WERI-Rb-1 (cell line): ENCODE measurements around the gene RASIP1.

Experiments
- DNase-seq: peaks from one replicate; pipeline ENCODE4 v3.0.0-alpha.2; 2020
- H3K27ac ChIP-seq: fragments of 250-450 bp; sonication (Bioruptor Pico); 2 replicates; pipeline ENCODE4 v1.5.1; 2020; ENCODE audit warnings: mild to moderate bottlenecking, moderate library complexity
- H3K27me3 ChIP-seq: fragments of 250-450 bp; sonication (Bioruptor Pico); 2 replicates; pipeline ENCODE4 v1.5.1; 2021; ENCODE audit warnings: mild to moderate bottlenecking, low read depth, moderate library complexity; ENCODE audit not compliant: insufficient read depth, severe bottlenecking
- H3K36me3 ChIP-seq: fragments of 250-450 bp; sonication (Bioruptor Pico); 2 replicates; pipeline ENCODE4 v1.5.1; 2020; ENCODE audit warnings: mild to moderate bottlenecking, moderate library complexity
- H3K4me3 ChIP-seq: 2 replicates; pipeline ENCODE4 v1.5.1; 2011; ENCODE audit warnings: low read depth, mild to moderate bottlenecking, control low read depth, low read length
- H3K9me3 ChIP-seq: fragments of 250-450 bp; sonication (Bioruptor Pico); 2 replicates; pipeline ENCODE4 v1.5.1; 2021; ENCODE audit warnings: mild to moderate bottlenecking, moderate library complexity; ENCODE audit not compliant: severe bottlenecking
- CTCF ChIP-seq: IDR thresholded peaks from 2 replicates; pipeline ENCODE4 v1.5.1; 2011; ENCODE audit warnings: low read depth, mild to moderate bottlenecking, control low read depth, inconsistent platforms, low read length

The RASIP1 gene

GRCh38 chr19:48670699-48671445, 69.5 kb downstream of the RASIP1 start:
- DNase-seq = peak; percentile 23
- Histone ChIP-seq H3K9me3 (no peaks in the 10 kb centered on the region), H3K27ac (peak overlapping the region; percentile 50)

More at GRCh38 chr19:48670699-48671445, 69.5 kb downstream of the RASIP1 start:
- H3K4me3 ChIP-seq = no peak overlapping the region
- no peaks in the 10 kb centered on the region for H3K36me3 ChIP-seq
- TF ChIP-seq CTCF = no peak
- H3K27me3 ChIP-seq = no peaks in the 10 kb centered on the region
